ENCODE results near the gene FIGLA. TPM values are rescaled to one million over a fixed set of nuclear protein-coding genes. Genes with fewer than 3 reads are reported as not detected.

FIGLA gene
- total RNA-seq, 1 donor from 2014 or later, result not detected

- Mint-ChIP-seq H3K9me3 (ENCODE audit: unreplicated experiment) (peaks cover 1% of the 10 kb centered on the region), H3K4me3 (ENCODE audit: unreplicated experiment) (no peak overlapping the region), H3K4me1 (ENCODE audit: low read depth, unreplicated experiment) (peaks cover 51% of the 10 kb centered on the region), H3K27me3 (ENCODE audit: unreplicated experiment) (peaks cover 3% of the 10 kb centered on the region), H3K36me3 (ENCODE audit: unreplicated experiment) (peaks cover 5% of the 10 kb centered on the region), H3K27ac (ENCODE audit: unreplicated experiment) (no peak overlapping the region)
- no peak for TF ChIP-seq CTCF (IDR thresholded peaks at IDR 0.05; ENCODE audit: partially characterized antibody, unreplicated experiment)
- DNase-seq, result no peak
These were observed 36.5 kb downstream of the FIGLA start for GRCh38 chr2:70753902-70754301.

DNA sequence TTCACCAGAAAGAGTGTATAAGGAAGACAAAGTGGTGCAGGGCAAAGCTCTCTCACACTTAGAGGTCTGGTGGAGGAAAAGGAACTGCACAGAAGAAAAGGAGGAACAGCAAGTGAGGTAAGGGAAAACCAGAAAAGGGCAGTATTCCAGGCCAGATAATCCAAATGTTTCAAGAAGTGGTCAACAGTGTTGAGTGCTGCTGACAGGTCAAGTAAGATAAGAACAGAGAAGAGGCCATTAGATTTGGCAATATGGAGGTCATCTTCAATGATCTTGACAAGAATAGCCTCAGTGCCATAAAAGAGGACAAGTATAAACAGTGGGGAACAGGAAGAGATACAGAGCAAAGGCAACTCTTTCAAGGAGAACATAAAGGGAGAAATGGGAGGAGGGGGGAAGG is 37.4 kb downstream of the FIGLA start:
- Mint-ChIP-seq H3K27ac (ENCODE audit: unreplicated experiment) (no peak overlapping the region), H3K4me3 (ENCODE audit: unreplicated experiment) (no peak overlapping the region), H3K27me3 (ENCODE audit: unreplicated experiment) (peaks cover 3% of the 10 kb centered on the region), H3K9me3 (ENCODE audit: unreplicated experiment) (no peaks in the 10 kb centered on the region), H3K36me3 (ENCODE audit: unreplicated experiment) (peaks cover 5% of the 10 kb centered on the region), H3K4me1 (ENCODE audit: low read depth, unreplicated experiment) (peaks cover 51% of the 10 kb centered on the region)
- DNase-seq, result no peak
- no peak for TF ChIP-seq CTCF (IDR thresholded peaks at IDR 0.05; ENCODE audit: partially characterized antibody, unreplicated experiment)

DNA sequence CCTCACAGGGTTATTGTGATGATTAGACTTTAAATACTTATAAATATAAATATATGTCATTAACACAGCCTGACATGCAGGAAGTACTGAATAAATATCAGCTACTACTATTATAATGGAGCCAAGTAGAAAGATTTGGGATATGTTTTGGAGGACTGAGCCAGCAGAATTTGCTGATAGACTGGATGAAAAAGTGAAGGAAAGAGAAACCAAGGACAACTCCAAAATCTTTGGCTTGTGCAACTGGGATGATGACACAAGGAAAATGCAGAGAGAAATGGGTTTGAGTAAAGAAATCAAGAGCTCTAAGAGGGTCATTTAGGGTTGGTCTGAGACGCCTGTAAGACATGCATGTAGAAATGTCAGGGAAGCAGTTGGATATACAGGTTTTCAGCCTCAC is 38.0 kb downstream of the FIGLA start:
- H3K9me3 Mint-ChIP-seq (ENCODE audit: unreplicated experiment), result peaks cover 2% of the 10 kb centered on the region
- H3K36me3 Mint-ChIP-seq (ENCODE audit: unreplicated experiment), result peaks cover 8% of the 10 kb centered on the region
- peaks cover 5% of the 10 kb centered on the region for H3K27me3 Mint-ChIP-seq (ENCODE audit: unreplicated experiment)
- H3K4me1 Mint-ChIP-seq (ENCODE audit: low read depth, unreplicated experiment), result peaks cover 51% of the 10 kb centered on the region
- H3K27ac Mint-ChIP-seq (ENCODE audit: unreplicated experiment), result no peak overlapping the region
- H3K4me3 Mint-ChIP-seq (ENCODE audit: unreplicated experiment), result no peak overlapping the region
- TF ChIP-seq CTCF (IDR thresholded peaks at IDR 0.05; ENCODE audit: partially characterized antibody, unreplicated experiment), result no peak
- DNase-seq, result no peak

- Mint-ChIP-seq H3K27ac (ENCODE audit: unreplicated experiment) (no peak overlapping the region), H3K4me3 (ENCODE audit: unreplicated experiment) (no peak overlapping the region), H3K9me3 (ENCODE audit: unreplicated experiment) (peaks cover 4% of the 10 kb centered on the region), H3K36me3 (ENCODE audit: unreplicated experiment) (peaks cover 10% of the 10 kb centered on the region), H3K4me1 (ENCODE audit: low read depth, unreplicated experiment) (peaks cover 50% of the 10 kb centered on the region), H3K27me3 (ENCODE audit: unreplicated experiment) (peaks cover 7% of the 10 kb centered on the region)
- TF ChIP-seq CTCF (IDR thresholded peaks at IDR 0.05; ENCODE audit: partially characterized antibody, unreplicated experiment), result no peak
- DNase-seq, result no peak
These were observed 38.6 kb downstream of the FIGLA start for GRCh38 chr2:70751881-70752280.

- peaks cover 4% of the 10 kb centered on the region for H3K27me3 Mint-ChIP-seq (ENCODE audit: unreplicated experiment)
- no peak for DNase-seq
These were observed 40.1 kb downstream of the FIGLA start for GRCh38 chr2:70750320-70750719.

More at GRCh38 chr2:70750320-70750719, 40.1 kb downstream of the FIGLA start:
- peak overlapping the region; percentile 7 for H3K27ac Mint-ChIP-seq (ENCODE audit: unreplicated experiment)
- peaks cover 6% of the 10 kb centered on the region for H3K36me3 Mint-ChIP-seq (ENCODE audit: unreplicated experiment)
- peak overlapping the region; percentile 8 for H3K4me3 Mint-ChIP-seq (ENCODE audit: unreplicated experiment)
- peaks cover 57% of the 10 kb centered on the region for H3K4me1 Mint-ChIP-seq (ENCODE audit: low read depth, unreplicated experiment)
- no peak for TF ChIP-seq CTCF (IDR thresholded peaks at IDR 0.05; ENCODE audit: partially characterized antibody, unreplicated experiment)
- H3K9me3 Mint-ChIP-seq (ENCODE audit: unreplicated experiment), result peaks cover 4% of the 10 kb centered on the region
